Heart left ventricle (tissue), 13 donors: ENCODE results near the gene TICAM2.

Source experiments
- POLR2A ChIP-seq, 2 donors: fragments of 450-650 bp; IDR thresholded peaks; one replicate each; pipeline ENCODE4 v1.6.1; 2017; ENCODE audit warnings: antibody characterized with exemption in 2 of 2, mild to moderate bottlenecking in 2 of 2, moderate library complexity in 2 of 2
- TF ChIP-seq, protein P1 (sequence below), 12 donors: fragments of 200-600 bp; sonication (generic) in 4 of 12; IDR thresholded peaks; one replicate each; pipeline versions ENCODE4 v1.5.0 to v1.8.0; 2018 to 2022; ENCODE audit warnings: antibody characterized with exemption in 12 of 12, mild to moderate bottlenecking in 5 of 12
- donor health status: ischemic (EF 13 %, LVEDD 7.1; RV severe dilation, severe dysfunction).
- donor health status: DM: no; HTN: yes; CAD: no.
- donor health status: DM: no; HTN: no; CAD: no.
- donor health status: ischemic (EF 25% LVEDD 6.9; RV normal size, moderate dysfunction).
- donor health status: ischemic (EF 25% LVEDD 5.7; RV mildly dilated, moderate dysfunction).
- donor health status: ischemic (EF 35%, LVEDD 5.7; RV mildly dilated, moderate dysfunction).
- donor health status: nonischemic (EF 11% LVEDD 7.7; RV severe dilation, severe dysfunction).
- donor health status: DM: yes; HTN: yes; CAD: no.
- donor health status: PGD.
- donor health status: ischemic (EF 29% LVEDD 5.4; RV normal size, mild dysfunction).
- donor health status: nonischemic (EF 23%, LVEDD 6.1; RV moderate dilation, normal function).

DNA sequence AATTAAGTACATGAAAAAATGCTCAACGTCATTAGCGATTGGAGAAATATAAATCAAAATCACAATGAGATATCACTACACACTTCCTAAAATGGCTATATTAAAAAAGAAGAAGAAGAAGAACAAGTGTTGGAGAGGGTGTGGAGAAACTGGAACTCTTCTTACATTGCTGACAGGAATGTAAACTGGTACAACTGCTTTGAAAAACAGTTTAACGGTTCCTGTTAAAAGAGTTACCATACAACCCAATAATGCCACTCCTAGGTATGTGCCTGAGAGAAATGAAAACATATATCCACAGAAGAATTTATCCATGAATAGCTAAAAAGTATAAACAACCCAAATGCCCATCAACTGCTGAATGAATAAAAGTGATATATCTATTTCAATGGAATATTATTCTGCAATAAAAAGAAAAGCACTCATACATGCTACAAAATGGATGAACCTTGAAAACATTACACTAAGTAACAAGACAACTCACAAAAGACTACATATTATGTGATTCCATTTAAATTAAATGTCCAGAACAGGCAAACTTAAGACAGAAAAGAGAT, 66.7 kb downstream of the TICAM2 start:
- TF ChIP-seq POLR2A (IDR thresholded peaks at IDR 0.05): no peak
- TF ChIP-seq, protein P1, sequence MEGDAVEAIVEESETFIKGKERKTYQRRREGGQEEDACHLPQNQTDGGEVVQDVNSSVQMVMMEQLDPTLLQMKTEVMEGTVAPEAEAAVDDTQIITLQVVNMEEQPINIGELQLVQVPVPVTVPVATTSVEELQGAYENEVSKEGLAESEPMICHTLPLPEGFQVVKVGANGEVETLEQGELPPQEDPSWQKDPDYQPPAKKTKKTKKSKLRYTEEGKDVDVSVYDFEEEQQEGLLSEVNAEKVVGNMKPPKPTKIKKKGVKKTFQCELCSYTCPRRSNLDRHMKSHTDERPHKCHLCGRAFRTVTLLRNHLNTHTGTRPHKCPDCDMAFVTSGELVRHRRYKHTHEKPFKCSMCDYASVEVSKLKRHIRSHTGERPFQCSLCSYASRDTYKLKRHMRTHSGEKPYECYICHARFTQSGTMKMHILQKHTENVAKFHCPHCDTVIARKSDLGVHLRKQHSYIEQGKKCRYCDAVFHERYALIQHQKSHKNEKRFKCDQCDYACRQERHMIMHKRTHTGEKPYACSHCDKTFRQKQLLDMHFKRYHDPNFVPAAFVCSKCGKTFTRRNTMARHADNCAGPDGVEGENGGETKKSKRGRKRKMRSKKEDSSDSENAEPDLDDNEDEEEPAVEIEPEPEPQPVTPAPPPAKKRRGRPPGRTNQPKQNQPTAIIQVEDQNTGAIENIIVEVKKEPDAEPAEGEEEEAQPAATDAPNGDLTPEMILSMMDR (IDR thresholded peaks at IDR 0.05): no peak
